A204.1 (cell line): ENCODE results near the gene CEP290.
"Not testable (repeated sequence)": the region's sequence is repeated elsewhere in the genome, so short reads cannot be mapped to it uniquely, and the experiment has no call there.

Source experiments
- FAIRE-seq: peaks from 2 replicates; lab custom pipeline; 2012; peaks lifted over from hg19 to GRCh38; lab: Jason Lieb, UNC

Gene CEP290

DNA sequence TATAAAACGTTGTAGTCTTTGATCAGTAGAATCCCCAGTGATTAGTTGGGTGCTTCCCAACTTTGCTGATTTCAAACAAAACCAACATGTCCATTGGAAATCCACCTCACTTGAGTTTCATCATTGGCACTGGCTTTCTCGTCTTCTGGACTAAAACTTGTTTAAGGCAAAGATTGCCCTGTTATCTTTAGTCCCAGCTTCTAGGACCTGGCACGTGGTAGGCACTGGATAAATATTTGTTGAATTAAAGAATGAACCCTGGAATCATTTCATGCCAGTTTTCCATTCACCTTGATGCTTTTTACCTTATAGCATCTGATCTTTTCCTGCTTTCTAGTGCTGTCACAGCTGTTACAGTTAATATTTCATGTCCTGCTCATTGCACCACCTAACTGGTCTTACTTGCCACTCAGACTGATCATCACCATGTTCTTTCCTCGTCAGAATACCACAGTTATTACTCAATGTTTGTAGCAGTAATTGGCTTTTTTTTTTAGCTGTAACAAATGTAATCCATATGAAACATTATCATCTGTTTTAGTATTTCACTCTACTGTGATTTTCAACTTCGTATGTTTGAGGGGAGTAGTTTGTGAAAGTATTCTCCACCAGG lies 105.4 kb downstream of the CEP290 start:
- FAIRE-seq: no peak

DNA sequence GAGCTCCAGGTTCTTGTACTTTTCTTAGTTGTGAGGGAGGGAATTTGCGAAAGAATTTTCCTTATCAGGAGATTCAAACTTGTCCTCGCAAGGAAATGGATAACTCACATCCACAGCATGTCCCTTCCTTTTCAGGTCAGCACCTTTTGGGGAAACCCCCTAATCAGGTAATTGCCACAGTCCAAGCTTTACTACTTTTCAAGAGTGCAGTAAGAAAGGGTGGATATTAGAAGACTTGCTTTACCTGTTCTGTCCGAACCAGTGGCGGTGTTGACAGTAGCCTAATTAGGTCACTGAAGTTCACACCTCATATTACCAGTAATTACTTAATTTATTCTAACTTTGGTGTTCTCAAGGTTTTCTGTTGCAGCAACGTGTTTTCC lies 106.0 kb downstream of the CEP290 start:
- FAIRE-seq: no peak

DNA sequence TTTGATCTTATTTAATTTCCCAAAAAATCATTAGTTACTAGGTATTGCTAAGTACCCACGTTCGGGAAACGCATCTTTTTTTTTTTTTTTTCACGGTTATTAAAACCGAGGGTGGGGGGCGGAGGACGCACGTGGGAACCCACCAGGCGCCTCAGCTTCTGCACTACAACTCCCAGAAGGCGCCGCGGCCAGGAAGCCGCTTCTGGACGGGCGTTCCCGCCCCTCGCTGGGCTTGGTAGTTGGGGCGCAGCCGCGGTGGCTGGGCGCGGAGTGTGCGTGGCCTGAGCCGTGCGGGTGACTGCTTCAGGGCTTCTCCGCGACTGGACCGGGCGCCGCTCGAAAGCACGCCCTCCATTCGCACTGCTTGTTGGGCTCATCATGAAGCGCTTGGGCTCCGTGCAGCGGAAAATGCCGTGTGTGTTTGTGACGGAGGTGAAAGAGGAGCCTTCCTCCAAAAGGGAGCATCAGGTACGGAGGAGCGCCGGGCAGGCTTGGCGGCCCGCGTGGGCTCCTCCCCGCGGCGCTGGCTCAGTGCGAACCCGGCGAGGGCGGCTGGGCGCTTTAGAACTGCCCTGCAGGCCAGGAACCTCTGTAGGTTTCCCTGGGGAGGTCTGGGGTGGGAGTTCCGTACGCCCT lies 106.5 kb downstream of the CEP290 start:
- no peak for FAIRE-seq

DNA sequence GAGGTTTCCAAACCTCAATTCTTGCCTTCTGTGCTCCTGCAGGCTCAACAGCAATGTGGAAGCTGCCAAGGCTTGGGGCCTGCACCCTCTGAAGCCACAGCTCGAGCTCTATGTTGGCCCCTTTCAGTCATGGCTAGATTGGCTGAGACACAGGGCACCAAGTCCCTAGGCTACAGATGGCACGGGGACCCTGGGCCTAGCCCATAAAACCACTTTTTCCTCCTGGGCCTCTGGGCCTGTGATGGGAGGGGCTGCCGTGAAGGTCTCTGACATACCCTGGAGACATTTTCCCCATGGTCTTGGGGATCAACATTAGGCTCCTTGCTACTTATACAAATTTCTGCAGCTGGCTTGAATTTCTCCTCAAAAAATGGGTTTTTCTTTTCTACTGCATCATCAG lies 110.7 kb downstream of the CEP290 start:
- FAIRE-seq: not testable (repeated sequence)

DNA sequence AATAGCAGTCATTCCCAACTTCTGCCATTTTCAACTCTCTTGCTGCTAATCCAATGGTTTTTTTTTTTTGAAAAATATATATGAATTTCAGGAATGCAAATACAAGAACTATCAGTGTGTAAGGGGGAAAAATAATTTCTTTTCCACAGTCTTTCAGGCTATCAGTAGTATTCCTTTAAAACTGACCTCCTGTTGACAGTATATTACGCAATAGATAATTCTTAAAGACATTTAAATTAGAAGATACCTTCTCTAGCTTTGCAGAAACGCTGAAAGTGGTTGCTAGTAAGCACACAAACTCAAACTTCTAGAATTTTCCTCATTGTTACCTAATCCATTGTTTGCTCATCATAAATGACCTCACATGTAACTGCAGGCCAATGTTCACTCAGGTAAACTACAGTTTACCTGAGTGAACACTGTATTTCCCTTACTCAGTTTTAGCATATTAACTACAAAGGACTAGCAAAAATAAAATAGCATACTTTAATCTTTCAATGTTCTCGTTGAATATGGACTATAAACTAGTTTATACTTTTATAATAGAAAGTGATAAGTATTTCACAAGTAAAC lies 112.7 kb downstream of the CEP290 start, which contains the start of gene C12orf50:
C12orf50 (minus strand) TSS at position 309 of the 573 bp plus-strand sequence. CDS start 2,439 bp downstream, outside the sequence.
- FAIRE-seq: no peak

DNA sequence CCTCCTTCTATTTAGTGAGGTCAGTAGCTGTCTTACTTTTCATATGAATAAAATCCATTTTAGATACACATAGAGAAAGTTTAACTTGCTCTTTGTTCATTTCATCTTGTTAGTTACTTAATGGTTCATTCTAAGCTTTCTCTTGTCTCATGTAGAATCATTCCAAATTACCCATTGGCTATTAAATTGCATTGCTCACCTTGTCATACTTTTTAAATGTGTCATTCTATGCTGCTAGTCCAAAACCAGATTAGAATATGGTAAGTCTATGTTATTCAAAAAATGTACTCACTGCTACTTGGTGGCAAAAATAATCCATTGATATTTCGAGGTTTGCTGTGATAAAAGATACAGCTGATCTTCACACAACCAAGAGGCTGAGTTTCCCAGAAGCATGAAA lies 115.7 kb downstream of the CEP290 start:
- FAIRE-seq: no peak

DNA sequence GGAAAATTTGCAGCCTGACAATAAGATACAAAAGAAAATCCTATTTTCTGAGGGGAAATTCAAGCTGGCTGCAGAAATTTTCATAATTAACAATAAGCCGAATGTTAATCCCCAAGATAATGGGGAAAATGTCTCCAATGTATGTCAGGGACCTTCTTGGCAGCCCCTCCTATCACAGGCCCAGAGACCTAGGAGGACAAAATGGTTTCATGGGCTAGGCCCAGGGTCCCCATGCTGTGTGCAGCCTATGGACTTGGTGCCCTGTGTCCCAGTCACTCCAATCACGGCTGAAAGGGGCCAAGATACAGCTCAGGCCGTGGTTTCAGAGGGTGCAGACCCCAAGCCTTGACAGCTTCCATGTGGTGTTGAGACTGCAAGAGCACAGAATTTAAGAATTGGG lies 123.9 kb downstream of the CEP290 start:
- no peak for FAIRE-seq

DNA sequence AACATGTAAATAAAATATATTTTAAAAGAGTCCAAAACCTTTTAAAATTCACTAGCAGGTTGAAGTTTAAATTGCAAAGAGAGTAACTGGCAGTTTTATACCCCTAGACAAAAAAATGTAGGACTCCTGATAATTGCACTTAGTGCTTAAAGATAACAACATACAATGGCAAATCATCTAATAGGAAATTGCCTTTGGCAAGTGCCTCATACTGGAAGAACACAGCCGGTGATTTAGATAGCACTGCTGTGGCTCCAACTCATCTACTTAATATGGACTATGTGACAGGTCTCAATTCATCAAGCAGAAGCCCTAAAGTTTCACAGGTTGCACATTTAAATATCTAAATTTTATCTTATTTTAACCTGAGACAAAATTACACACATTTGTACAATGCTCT lies 126.1 kb downstream of the CEP290 start:
- FAIRE-seq: no peak

DNA sequence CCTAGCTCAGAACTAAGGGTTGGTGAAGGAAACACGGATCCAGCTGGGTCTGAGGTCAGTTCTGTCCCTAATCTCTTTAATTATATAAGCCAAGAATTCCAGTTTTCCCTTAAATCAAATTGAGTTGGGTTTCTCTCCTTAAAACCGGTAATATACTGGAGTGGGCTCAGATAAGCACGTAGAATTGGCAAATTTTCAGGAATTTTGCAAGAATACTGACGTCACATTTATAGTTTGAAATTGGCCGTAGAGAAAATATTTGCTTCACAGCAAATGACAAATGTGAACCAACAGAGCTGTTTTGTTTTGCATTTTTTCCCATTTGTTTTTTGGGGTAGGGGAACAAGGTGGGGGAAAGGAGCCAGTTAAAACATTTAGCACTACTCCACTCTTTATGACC lies 130.1 kb downstream of the CEP290 start:
- no peak for FAIRE-seq

DNA sequence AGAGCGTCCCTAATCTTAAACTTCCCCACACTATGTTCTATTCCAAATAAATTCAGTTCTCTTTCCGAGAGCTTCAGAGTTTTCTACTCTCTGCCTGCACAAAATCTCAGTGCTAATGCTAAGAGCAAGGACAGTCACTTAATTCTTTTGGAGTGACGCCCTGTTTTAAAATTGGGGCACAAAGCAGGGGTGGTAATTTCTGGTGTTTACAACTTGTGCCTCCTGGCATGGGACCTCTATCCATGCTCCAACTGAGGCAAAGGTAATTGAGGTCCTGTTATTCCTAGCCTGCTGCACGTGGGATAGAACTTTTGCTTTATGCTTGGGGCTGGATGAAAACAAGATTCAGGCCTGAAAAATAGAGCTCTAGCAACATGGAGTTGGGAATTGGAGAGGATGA lies 135.5 kb downstream of the CEP290 start:
- no peak for FAIRE-seq

DNA sequence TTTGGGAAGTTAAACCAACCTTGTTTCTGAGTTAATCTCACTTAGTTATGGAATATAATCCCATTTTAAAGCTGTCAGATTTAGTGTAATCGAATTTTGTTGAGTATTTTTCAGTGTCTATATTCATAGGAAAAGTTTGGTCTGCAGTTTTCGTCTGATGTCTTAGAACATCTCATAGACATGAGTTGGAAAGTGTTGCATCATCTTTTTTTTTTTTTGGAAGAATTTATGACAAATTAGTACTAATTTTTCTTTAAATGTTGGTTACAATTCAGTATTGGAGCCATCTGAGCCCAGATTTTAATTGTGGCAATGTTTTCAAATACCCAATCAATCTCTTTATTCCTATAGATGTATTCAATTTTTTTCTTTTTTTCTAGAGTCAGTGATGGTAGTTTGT lies 140.6 kb downstream of the CEP290 start:
- no peak for FAIRE-seq
